Measurements from ENCODE around the gene ADAMTS17.

The ADAMTS17 gene

GRCh38 chr15:99997112-99997651, 344.6 kb downstream of the ADAMTS17 start:
- DNase-seq, result no peak
- Mint-ChIP-seq H3K36me3 (ENCODE audit: low read depth) (no peaks in the 10 kb centered on the region), H3K4me1 (peaks cover 57% of the 10 kb centered on the region), H3K9me3 (no peaks in the 10 kb centered on the region), H3K27me3 (ENCODE audit: low read depth, poor library complexity) (peaks cover 22% of the 10 kb centered on the region), H3K4me3 (no peak overlapping the region), H3K27ac (peak overlapping the region; percentile 46)
- TF ChIP-seq CTCF (IDR thresholded peaks at IDR 0.05), result no peak

DNA sequence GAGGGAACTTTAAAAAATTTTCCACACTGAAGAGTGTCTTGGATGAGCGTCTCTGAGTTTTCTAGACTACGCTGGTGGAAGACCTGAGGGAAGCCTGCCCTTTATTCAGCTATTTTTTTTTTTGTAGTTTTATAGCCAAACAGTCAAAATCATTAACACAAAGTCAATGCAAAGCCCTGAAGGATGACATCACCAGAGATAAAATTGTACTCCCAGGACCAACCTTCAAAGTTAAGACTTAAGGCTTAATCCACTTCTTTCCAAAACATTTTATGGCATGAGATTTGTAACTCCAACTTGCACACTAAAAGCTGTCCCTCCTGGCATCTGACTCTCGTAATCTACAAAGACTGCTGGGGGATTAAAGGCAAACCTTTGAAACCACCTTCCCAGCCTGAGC, 345.1 kb downstream of the ADAMTS17 start:
- H3K4me3 Mint-ChIP-seq, result no peak overlapping the region
- no peak for TF ChIP-seq CTCF (IDR thresholded peaks at IDR 0.05)

GRCh38 chr15:99995543-99995942, 346.2 kb downstream of the ADAMTS17 start:
- H3K4me3 Mint-ChIP-seq, result peak overlapping the region; percentile 57
- DNase-seq, result no peak
- no peak for TF ChIP-seq CTCF (IDR thresholded peaks at IDR 0.05)

More for the DNA sequence above, 345.1 kb downstream of the ADAMTS17 start:
- peaks cover 22% of the 10 kb centered on the region for H3K27me3 Mint-ChIP-seq (ENCODE audit: low read depth, poor library complexity)
- peak overlapping the region; percentile 46 for H3K27ac Mint-ChIP-seq
- no peak for DNase-seq
- peaks cover 54% of the 10 kb centered on the region for H3K4me1 Mint-ChIP-seq
- H3K36me3 Mint-ChIP-seq (ENCODE audit: low read depth), result no peaks in the 10 kb centered on the region
- no peaks in the 10 kb centered on the region for H3K9me3 Mint-ChIP-seq

GRCh38 chr15:99994849-99995248, 346.9 kb downstream of the ADAMTS17 start:
- H3K27ac Mint-ChIP-seq, result peak overlapping the region; percentile 18

More at GRCh38 chr15:99995543-99995942, 346.2 kb downstream of the ADAMTS17 start:
- Mint-ChIP-seq H3K9me3 (no peaks in the 10 kb centered on the region), H3K27me3 (ENCODE audit: low read depth, poor library complexity) (peaks cover 22% of the 10 kb centered on the region), H3K36me3 (ENCODE audit: low read depth) (no peaks in the 10 kb centered on the region), H3K4me1 (peaks cover 54% of the 10 kb centered on the region), H3K27ac (peak overlapping the region; percentile 49)

DNA sequence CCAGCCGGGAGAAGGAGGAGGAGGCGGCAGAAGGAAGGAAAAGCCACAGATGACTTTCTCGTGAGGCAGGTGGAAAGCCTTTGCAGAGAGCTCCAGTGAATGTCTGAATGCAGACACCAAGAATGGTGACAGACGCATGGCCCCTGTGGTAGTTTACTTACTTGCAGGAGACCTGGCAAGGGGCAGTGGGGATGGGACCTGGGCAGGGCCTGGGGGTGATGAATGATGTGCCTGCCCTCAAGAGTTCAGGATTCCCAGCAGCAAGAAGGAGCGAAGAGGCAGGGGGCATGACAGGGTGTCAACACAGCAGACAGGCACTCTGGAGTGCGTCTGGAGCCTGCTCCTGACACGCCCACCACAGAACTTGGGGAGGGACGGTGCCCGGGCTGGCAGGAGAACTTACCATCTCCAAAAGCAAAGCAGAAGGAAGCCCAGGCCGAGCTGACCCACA, 348.1 kb downstream of the ADAMTS17 start:
- Mint-ChIP-seq H3K36me3 (ENCODE audit: low read depth) (no peaks in the 10 kb centered on the region), H3K4me3 (no peak overlapping the region), H3K27me3 (ENCODE audit: low read depth, poor library complexity) (peaks cover 19% of the 10 kb centered on the region), H3K9me3 (peaks cover 4% of the 10 kb centered on the region), H3K27ac (peak overlapping the region; percentile 92), H3K4me1 (peaks cover 44% of the 10 kb centered on the region)
- DNase-seq, result no peak
- no peak for TF ChIP-seq CTCF (IDR thresholded peaks at IDR 0.05)

More at GRCh38 chr15:99994849-99995248, 346.9 kb downstream of the ADAMTS17 start:
- no peak for DNase-seq
- TF ChIP-seq CTCF (IDR thresholded peaks at IDR 0.05), result no peak
- Mint-ChIP-seq H3K36me3 (ENCODE audit: low read depth) (no peaks in the 10 kb centered on the region), H3K4me3 (no peak overlapping the region), H3K27me3 (ENCODE audit: low read depth, poor library complexity) (peaks cover 22% of the 10 kb centered on the region), H3K9me3 (no peaks in the 10 kb centered on the region), H3K4me1 (peaks cover 54% of the 10 kb centered on the region)

DNA sequence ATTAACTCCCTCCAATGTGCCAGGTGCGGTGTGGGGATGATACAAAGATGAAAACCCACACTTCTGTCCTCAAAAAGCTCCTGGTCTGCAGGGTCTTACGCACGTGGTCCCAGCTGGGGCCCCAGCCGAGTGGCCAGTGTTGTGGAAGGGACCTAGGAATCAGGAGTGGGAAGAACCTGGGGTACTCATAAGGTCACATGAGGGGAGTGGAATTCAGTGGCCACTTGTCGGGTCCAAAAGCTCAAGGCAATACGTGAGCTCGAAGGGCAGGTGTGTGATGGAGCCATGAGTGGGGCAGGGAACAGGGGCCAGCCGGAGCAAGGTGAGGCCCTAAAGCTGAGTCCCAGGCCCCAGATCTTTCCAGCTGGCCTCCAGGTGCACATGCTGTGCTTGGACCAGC, 348.5 kb downstream of the ADAMTS17 start:
- Mint-ChIP-seq H3K36me3 (ENCODE audit: low read depth) (no peaks in the 10 kb centered on the region), H3K27me3 (ENCODE audit: low read depth, poor library complexity) (peaks cover 23% of the 10 kb centered on the region), H3K9me3 (peaks cover 8% of the 10 kb centered on the region), H3K4me1 (peaks cover 41% of the 10 kb centered on the region), H3K27ac (peak overlapping the region; percentile 27), H3K4me3 (no peak overlapping the region)
- no peak for TF ChIP-seq CTCF (IDR thresholded peaks at IDR 0.05)
- no peak for DNase-seq
